ENCODE measurements around the gene HIVEP3.

GRCh38 chr1:41715441-41716095, 203.2 kb downstream of the HIVEP3 start:
- no peak for TF ChIP-seq CTCF (IDR thresholded peaks at IDR 0.05)
- no peak for TF ChIP-seq POLR2A (IDR thresholded peaks at IDR 0.05)
